Measurements from ENCODE around the gene KPTN. TPM values are rescaled to one million over a fixed set of nuclear protein-coding genes. Genes with fewer than 3 reads are reported as not detected.

Gene KPTN
- total RNA-seq, 1 experiment from 2014 or later = 20.8 TPM

DNA sequence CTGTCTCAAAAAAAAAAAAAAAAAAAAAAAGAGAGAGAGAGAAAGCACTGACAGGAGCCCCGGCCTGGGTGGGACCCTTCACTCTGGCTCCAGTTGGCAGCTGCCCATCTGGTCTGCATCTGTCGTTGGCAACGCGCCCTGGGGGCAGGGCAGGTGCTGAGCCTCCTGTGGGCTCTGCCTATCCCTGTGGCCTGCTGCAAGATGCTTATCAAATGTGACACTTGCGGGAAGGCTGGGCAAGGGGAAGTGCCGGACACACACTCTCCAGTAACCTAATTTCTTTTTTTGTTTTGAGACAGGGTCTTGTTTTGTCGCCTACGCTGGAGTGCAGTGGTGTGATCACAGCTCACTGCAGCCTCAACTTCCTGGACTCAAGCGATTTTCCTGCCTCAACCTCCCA is 10.7 kb upstream of the KPTN start:
- Histone ChIP-seq H3K36me3 (ENCODE audit: low read depth) (no peaks in the 10 kb centered on the region), H2AFZ (no peak overlapping the region), H3K79me2 (ENCODE audit: low read depth) (no peaks in the 10 kb centered on the region), H3K27ac (no peak overlapping the region), H3F3A (ENCODE audit: insufficient read depth, low read depth) (peaks cover 5% of the 10 kb centered on the region; the same call in 1 of the 2 replicates), H3K4me2 (no peak overlapping the region), H3K4me1 (replicated peaks; ENCODE audit: insufficient read depth) (no peaks in the 10 kb centered on the region), H3K4me3 (no peak overlapping the region), H3K9me3 (ENCODE audit: insufficient read depth, low read depth) (no peaks in the 10 kb centered on the region), H3K27me3 (ENCODE audit: insufficient read depth, low read depth) (no peaks in the 10 kb centered on the region), H4K20me1 (ENCODE audit: insufficient read depth) (peaks cover 3% of the 10 kb centered on the region; the same call in 1 of the 2 replicates), H3K9me2 (ENCODE audit: insufficient read depth) (no peaks in the 10 kb centered on the region)
- BruUV-seq (replicated peaks) = no TSS peak
- POLR2A ChIA-PET (ENCODE audit: unreplicated experiment) = no interaction called here
- intact Hi-C loops (cut with micrococcal nuclease; ENCODE audit: unreplicated experiment) = no loop called here
- no peak for DNase-seq
- TF ChIP-seq CTCF (conservative IDR thresholded peaks at IDR 0.05) = no peak
- TF ChIP-seq EZH2 (IDR thresholded peaks at IDR 0.05; ENCODE audit: low read depth) = no peak
- CTCF ChIA-PET = no interaction called here

DNA sequence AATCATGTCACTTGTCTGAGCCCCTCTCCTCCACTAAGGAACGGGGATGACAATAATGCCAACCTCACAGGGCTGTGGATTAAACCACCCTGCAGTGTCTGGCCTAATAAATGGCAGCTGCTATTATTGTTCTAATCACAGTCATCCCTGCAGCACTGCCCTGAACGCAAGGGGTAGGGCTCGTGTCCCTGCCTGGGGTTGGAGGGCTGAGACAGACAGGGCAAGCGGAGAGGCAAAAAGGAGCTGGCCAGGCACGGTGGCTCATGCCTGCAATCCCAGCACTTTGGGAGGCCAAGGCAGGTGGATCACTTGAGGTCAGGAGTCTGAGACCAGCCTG is 10.2 kb upstream of the KPTN start:
- Histone ChIP-seq H4K20me1 (ENCODE audit: insufficient read depth) (peaks cover 3% of the 10 kb centered on the region; the same call in 1 of the 2 replicates), H3K4me2 (no peak overlapping the region), H3K4me3 (no peak overlapping the region), H3K36me3 (ENCODE audit: low read depth) (no peaks in the 10 kb centered on the region), H3K27ac (no peak overlapping the region), H3K9me3 (ENCODE audit: insufficient read depth, low read depth) (no peaks in the 10 kb centered on the region), H3K79me2 (ENCODE audit: low read depth) (no peaks in the 10 kb centered on the region), H3K27me3 (ENCODE audit: insufficient read depth, low read depth) (no peaks in the 10 kb centered on the region), H3K4me1 (replicated peaks; ENCODE audit: insufficient read depth) (no peaks in the 10 kb centered on the region), H2AFZ (no peak overlapping the region), H3F3A (ENCODE audit: insufficient read depth, low read depth) (peaks cover 5% of the 10 kb centered on the region; the same call in 1 of the 2 replicates), H3K9me2 (ENCODE audit: insufficient read depth) (no peaks in the 10 kb centered on the region)
- POLR2A ChIA-PET (ENCODE audit: unreplicated experiment) = no interaction called here
- no TSS peak for BruUV-seq (replicated peaks)
- intact Hi-C loops (cut with micrococcal nuclease; ENCODE audit: unreplicated experiment) = no loop called here
- TF ChIP-seq EZH2 (IDR thresholded peaks at IDR 0.05; ENCODE audit: low read depth) (no peak), CTCF (conservative IDR thresholded peaks at IDR 0.05) (no peak)
- DNase-seq = no peak
- CTCF ChIA-PET = no interaction called here

DNA sequence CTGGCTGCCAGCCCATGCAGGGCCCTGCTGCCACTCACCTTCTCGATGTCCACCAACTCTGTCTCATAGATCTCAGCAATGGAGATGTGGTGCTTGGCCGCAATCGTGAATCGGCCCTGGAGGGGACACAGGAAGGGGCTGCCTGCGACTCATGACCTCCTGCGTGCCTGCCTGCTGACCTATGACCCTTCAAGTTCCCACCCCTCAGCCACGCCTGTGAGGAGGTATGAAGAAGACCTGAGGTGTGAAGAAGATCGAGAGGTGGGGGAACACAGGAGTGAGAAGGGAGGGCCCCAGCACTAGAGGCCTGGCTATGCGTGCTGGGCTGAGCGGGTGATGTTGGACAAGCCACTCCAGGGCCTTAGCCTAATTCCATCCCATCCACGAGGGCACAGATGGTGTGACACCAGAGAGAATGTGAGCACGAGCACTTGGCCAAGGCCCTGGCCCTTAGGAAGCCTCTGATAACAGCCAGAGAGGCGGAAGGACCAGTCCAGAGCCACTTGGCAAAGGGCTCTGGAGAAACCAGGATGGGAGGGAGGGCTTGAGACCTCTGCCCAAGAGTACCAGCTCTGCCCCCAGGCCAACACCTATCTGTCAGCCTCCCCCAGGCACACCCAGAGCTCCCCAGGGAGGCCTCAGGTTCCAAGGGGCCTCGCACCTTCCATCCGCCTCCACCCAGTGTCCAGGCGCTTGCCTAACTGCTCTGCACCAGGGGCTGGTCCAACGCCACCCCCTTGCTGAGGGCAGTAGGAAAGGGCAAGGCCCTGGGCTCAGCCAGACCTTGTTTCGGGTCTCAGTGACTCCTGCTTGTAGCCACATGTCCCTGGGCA is 9.6 kb upstream of the KPTN start:
- Histone ChIP-seq H3K4me3 (no peak overlapping the region), H3K9me3 (ENCODE audit: insufficient read depth, low read depth) (no peaks in the 10 kb centered on the region), H3K79me2 (ENCODE audit: low read depth) (no peaks in the 10 kb centered on the region), H4K20me1 (ENCODE audit: insufficient read depth) (peaks cover 3% of the 10 kb centered on the region; the same call in 1 of the 2 replicates), H3F3A (ENCODE audit: insufficient read depth, low read depth) (peaks cover 5% of the 10 kb centered on the region; the same call in 1 of the 2 replicates), H2AFZ (no peak overlapping the region), H3K36me3 (ENCODE audit: low read depth) (no peaks in the 10 kb centered on the region), H3K9me2 (ENCODE audit: insufficient read depth) (no peaks in the 10 kb centered on the region), H3K27ac (no peak overlapping the region), H3K4me2 (no peak overlapping the region), H3K4me1 (replicated peaks; ENCODE audit: insufficient read depth) (no peaks in the 10 kb centered on the region), H3K27me3 (ENCODE audit: insufficient read depth, low read depth) (no peaks in the 10 kb centered on the region)
- intact Hi-C loops (cut with micrococcal nuclease; ENCODE audit: unreplicated experiment) = no loop called here
- CTCF ChIA-PET = no interaction called here
- POLR2A ChIA-PET (ENCODE audit: unreplicated experiment) = no interaction called here
- DNase-seq = no peak
- no peak for TF ChIP-seq CTCF (conservative IDR thresholded peaks at IDR 0.05)
- no peak for TF ChIP-seq EZH2 (IDR thresholded peaks at IDR 0.05; ENCODE audit: low read depth)
- no TSS peak for BruUV-seq (replicated peaks)

All from PC-9 (cell line).